Parathyroid adenoma (tissue), 2 donors: ENCODE measurements around the gene RNF223.

Experiments
- H2AFZ ChIP-seq: fragments of 300-600 bp; sonication (generic); one replicate; pipeline ENCODE4 v1.7.0; 2017; ENCODE audit warnings: antibody characterized with exemption, mild to moderate bottlenecking
- H3K27ac ChIP-seq: fragments of 300-600 bp; sonication (generic); one replicate; pipeline ENCODE4 v1.7.0; 2017
- H3K27me3 ChIP-seq: fragments of 300-600 bp; sonication (generic); one replicate; pipeline ENCODE4 v1.7.0; 2017; ENCODE audit warnings: low read length; ENCODE audit not compliant: control insufficient read depth, insufficient read depth
- H3K36me3 ChIP-seq: fragments of 300-600 bp; sonication (generic); one replicate; pipeline ENCODE4 v1.7.0; 2017; ENCODE audit warnings: low read length; ENCODE audit not compliant: control insufficient read depth, insufficient read depth
- H3K4me1 ChIP-seq: fragments of 300-600 bp; sonication (generic); one replicate; pipeline ENCODE4 v1.7.0; 2017; ENCODE audit warnings: control low read depth
- H3K4me2 ChIP-seq: fragments of 300-600 bp; sonication (generic); one replicate; pipeline ENCODE4 v1.7.0; 2017; ENCODE audit warnings: low read length
- H3K4me3 ChIP-seq: fragments of 300-600 bp; sonication (generic); one replicate; pipeline ENCODE4 v1.7.0; 2017; ENCODE audit warnings: low read depth, low read length
- H3K79me2 ChIP-seq: fragments of 300-600 bp; sonication (generic); one replicate; pipeline ENCODE4 v1.7.0; 2017; ENCODE audit warnings: control low read depth
- H3K9ac ChIP-seq: fragments of 300-600 bp; sonication (generic); one replicate; pipeline ENCODE4 v1.7.0; 2017; ENCODE audit warnings: mild to moderate bottlenecking
- H3K9me3 ChIP-seq: fragments of 300-600 bp; sonication (generic); one replicate; pipeline ENCODE4 v1.7.0; 2017; ENCODE audit warnings: low read length; ENCODE audit not compliant: control insufficient read depth
- TF ChIP-seq, protein P1 (sequence below): fragments of 300-600 bp; sonication (generic); IDR thresholded peaks from one replicate; pipeline ENCODE4 v1.7.0; 2017; ENCODE audit warnings: antibody characterized with exemption, mild to moderate bottlenecking
- donor health status: primary hyperparathyroidism.

RNF223 gene

GRCh38 chr1:1042835-1043234 lies 31.3 kb downstream of the RNF223 start:
- H3K4me3 ChIP-seq, result no peak overlapping the region
- H3K79me2 ChIP-seq, result no peaks in the 10 kb centered on the region
- TF ChIP-seq, protein P1, sequence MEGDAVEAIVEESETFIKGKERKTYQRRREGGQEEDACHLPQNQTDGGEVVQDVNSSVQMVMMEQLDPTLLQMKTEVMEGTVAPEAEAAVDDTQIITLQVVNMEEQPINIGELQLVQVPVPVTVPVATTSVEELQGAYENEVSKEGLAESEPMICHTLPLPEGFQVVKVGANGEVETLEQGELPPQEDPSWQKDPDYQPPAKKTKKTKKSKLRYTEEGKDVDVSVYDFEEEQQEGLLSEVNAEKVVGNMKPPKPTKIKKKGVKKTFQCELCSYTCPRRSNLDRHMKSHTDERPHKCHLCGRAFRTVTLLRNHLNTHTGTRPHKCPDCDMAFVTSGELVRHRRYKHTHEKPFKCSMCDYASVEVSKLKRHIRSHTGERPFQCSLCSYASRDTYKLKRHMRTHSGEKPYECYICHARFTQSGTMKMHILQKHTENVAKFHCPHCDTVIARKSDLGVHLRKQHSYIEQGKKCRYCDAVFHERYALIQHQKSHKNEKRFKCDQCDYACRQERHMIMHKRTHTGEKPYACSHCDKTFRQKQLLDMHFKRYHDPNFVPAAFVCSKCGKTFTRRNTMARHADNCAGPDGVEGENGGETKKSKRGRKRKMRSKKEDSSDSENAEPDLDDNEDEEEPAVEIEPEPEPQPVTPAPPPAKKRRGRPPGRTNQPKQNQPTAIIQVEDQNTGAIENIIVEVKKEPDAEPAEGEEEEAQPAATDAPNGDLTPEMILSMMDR, result no peak
- H3K9ac ChIP-seq, result no peak overlapping the region
- H3K27ac ChIP-seq, result no peak overlapping the region
- peaks cover 3% of the 10 kb centered on the region for H3K4me1 ChIP-seq
- no peak overlapping the region for H3K4me2 ChIP-seq
- H2AFZ ChIP-seq, result no peak overlapping the region
- no peaks in the 10 kb centered on the region for H3K9me3 ChIP-seq
- no peaks in the 10 kb centered on the region for H3K36me3 ChIP-seq
- no peaks in the 10 kb centered on the region for H3K27me3 ChIP-seq

- no peaks in the 10 kb centered on the region for H3K27me3 ChIP-seq
- H3K4me1 ChIP-seq, result peaks cover 3% of the 10 kb centered on the region
- no peak overlapping the region for H3K4me3 ChIP-seq
- H3K27ac ChIP-seq, result no peak overlapping the region
- no peaks in the 10 kb centered on the region for H3K9me3 ChIP-seq
- TF ChIP-seq, protein P1, result no peak
- H3K79me2 ChIP-seq, result no peaks in the 10 kb centered on the region
- no peaks in the 10 kb centered on the region for H3K36me3 ChIP-seq
- no peak overlapping the region for H2AFZ ChIP-seq
- no peak overlapping the region for H3K9ac ChIP-seq
- no peak overlapping the region for H3K4me2 ChIP-seq
Measured at GRCh38 chr1:1041873-1042272, 32.2 kb downstream of the RNF223 start.

DNA sequence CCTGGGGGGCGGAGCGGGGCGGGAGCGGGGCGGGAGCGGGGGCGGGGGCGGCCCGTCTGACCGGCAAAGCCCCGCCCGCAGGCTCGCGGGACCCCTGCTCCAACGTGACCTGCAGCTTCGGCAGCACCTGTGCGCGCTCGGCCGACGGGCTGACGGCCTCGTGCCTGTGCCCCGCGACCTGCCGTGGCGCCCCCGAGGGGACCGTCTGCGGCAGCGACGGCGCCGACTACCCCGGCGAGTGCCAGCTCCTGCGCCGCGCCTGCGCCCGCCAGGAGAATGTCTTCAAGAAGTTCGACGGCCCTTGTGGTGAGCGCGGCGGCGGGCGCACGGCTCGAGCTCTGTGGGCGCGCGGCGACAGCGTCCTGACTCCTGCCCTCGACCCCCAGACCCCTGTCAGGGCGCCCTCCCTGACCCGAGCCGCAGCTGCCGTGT lies 33.0 kb downstream of the RNF223 start:
- Histone ChIP-seq H3K79me2 (no peaks in the 10 kb centered on the region), H3K9ac (no peak overlapping the region), H3K27me3 (no peaks in the 10 kb centered on the region), H3K4me2 (no peak overlapping the region), H3K4me1 (peaks cover 3% of the 10 kb centered on the region), H3K27ac (no peak overlapping the region), H3K36me3 (no peaks in the 10 kb centered on the region), H3K9me3 (no peaks in the 10 kb centered on the region), H3K4me3 (no peak overlapping the region), H2AFZ (no peak overlapping the region)
- TF ChIP-seq, protein P1, result no peak

GRCh38 chr1:1040004-1040991 lies 33.8 kb downstream of the RNF223 start:
- no peak overlapping the region for H2AFZ ChIP-seq
- peak overlapping the region; percentile 61 for H3K4me2 ChIP-seq
- no peak overlapping the region for H3K9ac ChIP-seq
- H3K79me2 ChIP-seq, result no peaks in the 10 kb centered on the region
- no peak overlapping the region for H3K4me3 ChIP-seq
- H3K9me3 ChIP-seq, result no peaks in the 10 kb centered on the region
- no peaks in the 10 kb centered on the region for H3K36me3 ChIP-seq
- TF ChIP-seq, protein P1, result no peak
- H3K27me3 ChIP-seq, result no peaks in the 10 kb centered on the region
- H3K4me1 ChIP-seq, result peaks cover 3% of the 10 kb centered on the region
- no peak overlapping the region for H3K27ac ChIP-seq
